Sigmoid colon (tissue), 7 donors: ENCODE results near the gene CTNS. TPM values are rescaled to one million over a fixed set of nuclear protein-coding genes. Genes with fewer than 3 reads are reported as not detected.
"Not testable (repeated sequence)": the region's sequence is repeated elsewhere in the genome, so short reads cannot be mapped to it uniquely, and the experiment has no call there.

ENCODE experiments used
- DNase-seq: peaks from one replicate; pipeline ENCODE4 v3.0.0-alpha.2; 2019
- H3K27ac ChIP-seq, 4 donors: fragments of 200-600 bp; sonication (generic); one replicate each; pipeline ENCODE4 v1.5.1; 2016 to 2019; ENCODE audit warnings: mild to moderate bottlenecking in 1 of 4
- H3K27me3 ChIP-seq, 3 donors: fragments of 200-600 bp; sonication (generic); one replicate each; pipeline ENCODE4 v1.5.1; 2019; ENCODE audit warnings: mild to moderate bottlenecking in 1 of 3
- H3K36me3 ChIP-seq, 4 donors: fragments of 200-600 bp; sonication (generic); one replicate each; pipeline ENCODE4 v1.5.1; 2016 to 2019
- H3K4me1 ChIP-seq, 4 donors: fragments of 200-600 bp; sonication (generic); one replicate each; pipeline ENCODE4 v1.5.1; 2017 to 2019
- H3K4me3 ChIP-seq, 4 donors: fragments of 200-600 bp; sonication (generic); one replicate each; pipeline ENCODE4 v1.5.1; 2017 to 2019; ENCODE audit warnings: mild to moderate bottlenecking in 2 of 4, moderate library complexity in 1 of 4
- H3K9me3 ChIP-seq, 4 donors: fragments of 200-600 bp in 3 of 4; sonication (generic) in 3 of 4; one replicate each; pipeline versions ENCODE4 v1.5.1 to v1.6.1; 2013 to 2019
- CTCF ChIP-seq, 4 experiments: fragments of 450-650 bp in 3 of 4; fragments of 200-600 bp in 1 of 4; IDR thresholded peaks; one replicate each; pipeline ENCODE4 v1.5.1; 2016 to 2019; ENCODE audit warnings: antibody characterized with exemption in 4 of 4, mild to moderate bottlenecking in 3 of 4, moderate library complexity in 2 of 4
- EP300 ChIP-seq, 4 donors: sonication (generic); formaldehyde crosslinking; IDR thresholded peaks; one replicate each; pipeline ENCODE4 v1.6.1; 2017; ENCODE audit warnings: antibody characterized with exemption in 4 of 4
- POLR2A ChIP-seq, 2 donors: fragments of 450-650 bp; IDR thresholded peaks; one replicate each; pipeline ENCODE4 v1.6.1; 2016; ENCODE audit warnings: antibody characterized with exemption in 2 of 2, mild to moderate bottlenecking in 2 of 2, moderate library complexity in 2 of 2
- POLR2AphosphoS5 ChIP-seq, 4 donors: sonication (generic); formaldehyde crosslinking; IDR thresholded peaks; one replicate each; pipeline ENCODE4 v1.6.1; 2017; ENCODE audit warnings: antibody characterized with exemption in 4 of 4
- WGBS, 2 donors: extraction: QIAGEN DNeasy Blood & Tissue Kit; methylation state at CpG; one replicate each; pipeline ENCODE4 v1.1.7; 2013; 5-methylcytosine and 5-hydroxymethylcytosine counted together
- intact Hi-C: fragments of 100-400 bp; cut with DNase I; formaldehyde crosslinking; loops from one replicate; pipeline ENCODE4 v1.15.1; 2023
- polyA plus RNA-seq, 3 donors: library from polyadenylated mRNA; stranded (reverse); fragments of 200-250 nt; gene quantifications; one replicate each; pipeline ENCODE4 v1.2.3, GENCODE V29; 2013
- total RNA-seq, 4 donors: library from RNA; depleted of rRNA; stranded (reverse); fragments of >200 nt; gene quantifications; one replicate each; pipeline ENCODE4 v1.1.0, GENCODE V29; 2016
- donor health status: healthy with polysubstance abuse.
- donor health status: Bipolar disorder and iron deficiency.
- donor health status: healthy.

Gene CTNS
- total and polyA plus RNA-seq, 7 donors, result 1.8 to 26.0 (median 13.3) TPM

- no peak for DNase-seq
Observed at GRCh38 chr17:3695723-3696411, 59.3 kb downstream of the CTNS start, which contains the start of gene P2RX5. TSS of gene P2RX5 (minus strand) at chr17:3696155. CDS start at chr17:3696005, 150 bp downstream.

GRCh38 chr17:3697103-3697476, 60.5 kb downstream of the CTNS start:
- Histone ChIP-seq H3K36me3 (no peaks in the 10 kb centered on the region), H3K4me1 (peaks cover 0 to 18% (median 15%) of the 10 kb centered on the region in 4 donors), H3K27ac (no peak overlapping the region), H3K27me3 (peaks cover 4 to 59% (median 46%) of the 10 kb centered on the region in 3 donors), H3K4me3 (no peak overlapping the region), H3K9me3 (peaks cover 0 to 5% (median 2%) of the 10 kb centered on the region in 4 donors)
- WGBS, 2 donors, result 56 to 61% methylated on average over 12 of the region's 12 CpGs
- no peak for TF ChIP-seq POLR2A (IDR thresholded peaks at IDR 0.05)
- no peak for TF ChIP-seq POLR2AphosphoS5 (IDR thresholded peaks at IDR 0.05)
- TF ChIP-seq EP300 (IDR thresholded peaks at IDR 0.05), result no peak
- TF ChIP-seq CTCF (IDR thresholded peaks at IDR 0.05), result no peak
- intact Hi-C loops, result no loop called here
- no peak for DNase-seq

More at GRCh38 chr17:3695723-3696411, 59.3 kb downstream of the CTNS start, which contains the start of gene P2RX5:
- WGBS, 2 donors, result 0 to 1% methylated on average over 65 of the region's 65 CpGs
- intact Hi-C loops, result no loop called here
- Histone ChIP-seq H3K4me1 (peaks cover 0 to 18% (median 15%) of the 10 kb centered on the region in 4 donors), H3K4me3 (peak within 1 kb of the TSS in 3 of 4 donors; percentile 16 to 54 (median 50)), H3K27ac (no peak within 1 kb of the TSS), H3K36me3 (no peaks in the 10 kb centered on the region), H3K27me3 (peaks cover 8 to 71% (median 57%) of the 10 kb centered on the region in 3 donors), H3K9me3 (peaks cover 0 to 5% (median 2%) of the 10 kb centered on the region in 4 donors)
- no peak for TF ChIP-seq POLR2A (IDR thresholded peaks at IDR 0.05)
- no peak for TF ChIP-seq EP300 (IDR thresholded peaks at IDR 0.05)
- TF ChIP-seq POLR2AphosphoS5 (IDR thresholded peaks at IDR 0.05), result no peak

GRCh38 chr17:3698139-3698538, 61.6 kb downstream of the CTNS start:
- Histone ChIP-seq H3K27ac (no peak overlapping the region), H3K27me3 (peaks cover 4 to 50% (median 38%) of the 10 kb centered on the region in 3 donors), H3K4me1 (peaks cover 0 to 18% (median 15%) of the 10 kb centered on the region in 4 donors), H3K4me3 (no peak overlapping the region), H3K9me3 (peaks cover 0 to 5% (median 2%) of the 10 kb centered on the region in 4 donors), H3K36me3 (no peaks in the 10 kb centered on the region)
- no peak for DNase-seq
- intact Hi-C loops, result no loop called here
- 86 to 88% methylated on average over 4 of the region's 4 CpGs for WGBS, 2 donors
- no peak for TF ChIP-seq POLR2A (IDR thresholded peaks at IDR 0.05)
- no peak for TF ChIP-seq POLR2AphosphoS5 (IDR thresholded peaks at IDR 0.05)
- TF ChIP-seq EP300 (IDR thresholded peaks at IDR 0.05), result no peak
- no peak for TF ChIP-seq CTCF (IDR thresholded peaks at IDR 0.05)

- no peaks in the 10 kb centered on the region for H3K36me3 ChIP-seq
- H3K27ac ChIP-seq, result no peak overlapping the region
- H3K9me3 ChIP-seq, result peaks cover 0 to 5% (median 2%) of the 10 kb centered on the region in 4 donors
- peaks cover 4 to 32% (median 28%) of the 10 kb centered on the region in 3 donors for H3K27me3 ChIP-seq
- no peak overlapping the region for H3K4me3 ChIP-seq
- peaks cover 0 to 16% (median 14%) of the 10 kb centered on the region in 4 donors for H3K4me1 ChIP-seq
- TF ChIP-seq POLR2A (IDR thresholded peaks at IDR 0.05) (no peak), CTCF (IDR thresholded peaks at IDR 0.05) (no peak), EP300 (IDR thresholded peaks at IDR 0.05) (no peak), POLR2AphosphoS5 (IDR thresholded peaks at IDR 0.05) (no peak)
- DNase-seq, result no peak
- WGBS, 2 donors, result 67 to 90% methylated on average over 4 of the region's 4 CpGs
- intact Hi-C loops, result no loop called here
Observed at GRCh38 chr17:3699951-3700350, 63.4 kb downstream of the CTNS start.

GRCh38 chr17:3702041-3702539, 65.5 kb downstream of the CTNS start:
- H3K4me1 ChIP-seq, DNase-seq, H3K36me3 ChIP-seq, intact Hi-C loops, H3K27ac ChIP-seq, H3K4me3 ChIP-seq, H3K9me3 ChIP-seq: not testable (repeated sequence)
- peaks cover 0 to 10% (median 6%) of the 10 kb centered on the region in 3 donors for H3K27me3 ChIP-seq
- 87 to 92% methylated on average over 7 of the region's 7 CpGs for WGBS, 2 donors
